ENCODE data around the gene TBC1D8. TPM values are rescaled to one million over a fixed set of nuclear protein-coding genes. Genes with fewer than 3 reads are reported as not detected.

Gene TBC1D8
- total and polyA plus RNA-seq, 2 of the 8 experiments (the other 6 are each of a cell fraction or from before 2014, with no cell fraction given): 20.8 to 21.8 TPM

GRCh38 chr2:101038455-101039255 is 112.5 kb downstream of the TBC1D8 start (continued):
- no peak for TF ChIP-seq POLR2AphosphoS5 (IDR thresholded peaks at IDR 0.05; ENCODE audit: low read depth, low read length)
- peak; percentile 98 for TF ChIP-seq CEBPB (IDR thresholded peaks at IDR 0.05; ENCODE audit: low read depth, low read length)
- TF ChIP-seq SAP30 (IDR thresholded peaks at IDR 0.05; ENCODE audit: insufficient read depth, insufficient replicate concordance, low read length): no peak
- TF ChIP-seq CHD1 (IDR thresholded peaks at IDR 0.05; ENCODE audit: low read depth, low read length): no peak
- TF ChIP-seq POLR2A (IDR thresholded peaks at IDR 0.05; ENCODE audit: control extremely low read depth in 1 of 2, low read depth in 2 of 2, low read length in 2 of 2): no peak
- TF ChIP-seq CBX5 (IDR thresholded peaks at IDR 0.05; ENCODE audit: low read depth, low read length): no peak
- no peak for TF ChIP-seq BRCA1 (IDR thresholded peaks at IDR 0.05; ENCODE audit: low read depth, low read length)
- no peak for TF ChIP-seq SP4 (IDR thresholded peaks at IDR 0.05; ENCODE audit: low read length)
- 0 out of 2 replicates have a peak, but pooled peaks have one; percentile 34 for TF ChIP-seq YY1 (IDR thresholded peaks at IDR 0.05; ENCODE audit: low read depth, low read length)
- TF ChIP-seq CTCF (IDR thresholded peaks at IDR 0.05; ENCODE audit: control extremely low read depth in 1 of 3, insufficient read depth in 1 of 3, low read depth in 1 of 3, low read length in 3 of 3): peak; percentile 72 to 96 (median 94)
- no peak for TF ChIP-seq SIN3A (conservative IDR thresholded peaks at IDR 0.05 in 1 of 2, IDR thresholded peaks at IDR 0.05 in 1 of 2; ENCODE audit: low read depth in 1 of 2, low read length in 2 of 2)
- no peak for TF ChIP-seq SUZ12 (IDR thresholded peaks at IDR 0.05; ENCODE audit: low read length)
- TF ChIP-seq TBP (IDR thresholded peaks at IDR 0.05; ENCODE audit: low read depth, low read length): no peak
- no peak for TF ChIP-seq KDM4A (IDR thresholded peaks at IDR 0.05; ENCODE audit: low read depth, low read length, severe bottlenecking)
- TF ChIP-seq SRF (IDR thresholded peaks at IDR 0.05; ENCODE audit: low read depth, low read length): no peak
- TF ChIP-seq CBX8 (IDR thresholded peaks at IDR 0.05; ENCODE audit: borderline replicate concordance, low read depth, low read length): no peak
- TF ChIP-seq MAX (IDR thresholded peaks at IDR 0.05): peak; percentile 34; the same call in 1 of the 2 replicates
- TF ChIP-seq CTBP2 (IDR thresholded peaks at IDR 0.05; ENCODE audit: borderline replicate concordance, insufficient read depth, insufficient read length, low read length): no peak
- TF ChIP-seq ATF3 (IDR thresholded peaks at IDR 0.05; ENCODE audit: insufficient read depth, low read depth, low read length): peak; percentile 91
- peak; percentile 58; the same call in 1 of the 2 replicates for TF ChIP-seq E2F6 (IDR thresholded peaks at IDR 0.05)
